Gastrocnemius medialis (tissue), 4 donors: Measurements from ENCODE around the gene OTUB1.

Experiments
- CTCF ChIP-seq, 5 experiments: fragments of 450-650 bp in 3 of 5; fragments of 200-600 bp in 2 of 5; sonication (generic) in 2 of 5; IDR thresholded peaks in 4 of 5; conservative IDR thresholded peaks in 1 of 5; 1 replicate in 4 of 5; 2 replicates in 1 of 5; pipeline ENCODE4 v1.5.1; 2016 to 2019; ENCODE audit warnings: antibody characterized with exemption in 5 of 5, mild to moderate bottlenecking in 3 of 5, moderate library complexity in 3 of 5
- POLR2A ChIP-seq, 2 donors: fragments of 450-650 bp; IDR thresholded peaks; one replicate each; pipeline ENCODE4 v1.6.1; 2017; ENCODE audit warnings: antibody characterized with exemption in 2 of 2, mild to moderate bottlenecking in 2 of 2, moderate library complexity in 2 of 2

- TF ChIP-seq CTCF (IDR thresholded peaks at IDR 0.05 in 4 of 5, conservative IDR thresholded peaks at IDR 0.05 in 1 of 5) (no peak), POLR2A (IDR thresholded peaks at IDR 0.05) (no peak)
These were observed 37.8 kb downstream of the OTUB1 start for GRCh38 chr11:64023712-64024710.
